GM23338 (cell line): Measurements from ENCODE around the gene LEKR1. TPM values are rescaled to one million over a fixed set of nuclear protein-coding genes. Genes with fewer than 3 reads are reported as not detected.

Experiments used
- ATAC-seq: fragments of 200-7000 bp; cut with Tn5 transposase; 3 replicates; pipeline ENCODE4 v1.9.1; 2020
- DNase-seq: peaks from one replicate; pipeline ENCODE4 v3.0.0-alpha.2; 2015; ENCODE audit warnings: low spot score
- H2AFZ ChIP-seq: fragments of 200-600 bp; sonication (generic); 2 replicates; pipeline ENCODE4 v1.8.0; 2016; ENCODE audit warnings: antibody characterized with exemption, mild to moderate bottlenecking, moderate library complexity
- H3F3A ChIP-seq: fragments of 200-600 bp; sonication (generic); replicated peaks from 2 replicates; pipeline ENCODE4 v1.8.0; 2017; ENCODE audit warnings: antibody characterized with exemption, mixed run types, low read depth
- H3K27ac ChIP-seq: fragments of 200-600 bp; sonication (generic); 2 replicates; pipeline ENCODE4 v1.6.1; 2016; ENCODE audit warnings: low read depth
- H3K27me3 ChIP-seq: fragments of 200-600 bp; sonication (generic); 2 replicates; pipeline ENCODE4 v1.8.0; 2016; ENCODE audit warnings: mild to moderate bottlenecking, mixed run types, moderate library complexity; ENCODE audit not compliant: insufficient read depth
- H3K36me3 ChIP-seq: fragments of 200-600 bp; sonication (generic); 2 replicates; pipeline ENCODE4 v1.8.0; 2016; ENCODE audit warnings: mild to moderate bottlenecking; ENCODE audit not compliant: insufficient read depth
- H3K4me1 ChIP-seq: fragments of 200-600 bp; sonication (generic); 2 replicates; pipeline ENCODE4 v1.8.0; 2016; ENCODE audit warnings: mild to moderate bottlenecking, moderate library complexity; ENCODE audit not compliant: insufficient read depth
- H3K4me2 ChIP-seq: fragments of 200-600 bp; sonication (generic); 2 replicates; pipeline ENCODE4 v1.7.1; 2017; ENCODE audit warnings: mixed run types
- H3K4me3 ChIP-seq: fragments of 200-600 bp; sonication (generic); 2 replicates; pipeline ENCODE4 v1.6.1; 2016; ENCODE audit warnings: mixed run types
- H3K79me2 ChIP-seq: fragments of 200-600 bp; sonication (generic); replicated peaks from 2 replicates; pipeline ENCODE4 v1.8.0; 2017; ENCODE audit warnings: mild to moderate bottlenecking; ENCODE audit not compliant: insufficient read depth
- H3K9me2 ChIP-seq: fragments of 200-600 bp; sonication (generic); 2 replicates; pipeline ENCODE4 v1.8.0; 2017; ENCODE audit not compliant: insufficient read depth
- H4K20me1 ChIP-seq: fragments of 200-600 bp; sonication (generic); replicated peaks from 2 replicates; pipeline ENCODE4 v1.8.0; 2017; ENCODE audit warnings: mild to moderate bottlenecking; ENCODE audit not compliant: insufficient read depth
- H3K27ac Mint-ChIP-seq: 2 replicates; pipeline ENCODE4 v1.8.0; 2020; ENCODE audit warnings: inconsistent platforms, mild to moderate bottlenecking, moderate library complexity, mixed read lengths
- H3K27me3 Mint-ChIP-seq: 3 replicates; pipeline ENCODE4 v1.8.0; 2022; ENCODE audit warnings: low read depth, mild to moderate bottlenecking, moderate library complexity, mixed read lengths, inconsistent platforms; ENCODE audit not compliant: insufficient read depth, poor library complexity
- H3K36me3 Mint-ChIP-seq: 3 replicates; pipeline ENCODE4 v1.8.0; 2021; ENCODE audit warnings: low read depth, mild to moderate bottlenecking, inconsistent platforms, moderate library complexity, mixed read lengths
- H3K4me1 Mint-ChIP-seq: 3 replicates; pipeline ENCODE4 v1.8.0; 2020; ENCODE audit warnings: mild to moderate bottlenecking, inconsistent platforms, mixed read lengths
- H3K4me3 Mint-ChIP-seq: 3 replicates; pipeline ENCODE4 v1.8.0; 2021; ENCODE audit warnings: moderate library complexity, mild to moderate bottlenecking, inconsistent platforms, mixed read lengths
- H3K9me3 Mint-ChIP-seq: 3 replicates; pipeline ENCODE4 v1.8.0; 2020; ENCODE audit warnings: moderate library complexity, mild to moderate bottlenecking, inconsistent platforms, mixed read lengths
- CREB1 ChIP-seq: fragments of 250-450 bp; sonication (Bioruptor Pico); IDR thresholded peaks from 2 replicates; pipeline ENCODE4 v1.5.0; 2020; ENCODE audit warnings: low read depth, mild to moderate bottlenecking, moderate library complexity
- CTCF ChIP-seq, 2 experiments: fragments of 200-600 bp in 1 of 2; sonication (generic) in 1 of 2; conservative IDR thresholded peaks; 2 replicates each; pipeline versions ENCODE4 v1.5.1 to v1.6.1; 2016 to 2017; ENCODE audit warnings: antibody characterized with exemption in 2 of 2, low read depth in 2 of 2, mild to moderate bottlenecking in 2 of 2, moderate library complexity in 1 of 2
- EZH2 ChIP-seq: fragments of 200-600 bp; sonication (generic); IDR thresholded peaks from one replicate; pipeline ENCODE4 v1.8.0; 2017; ENCODE audit warnings: antibody characterized with exemption, mild to moderate bottlenecking, low read depth; ENCODE audit not compliant: unreplicated experiment
- EZH2phosphoT487 ChIP-seq: fragments of 200-600 bp; sonication (generic); IDR thresholded peaks from one replicate; pipeline ENCODE4 v1.8.1; 2018; ENCODE audit warnings: antibody characterized with exemption; ENCODE audit not compliant: unreplicated experiment
- JUNB ChIP-seq: IDR thresholded peaks from one replicate; pipeline ENCODE4 v1.6.1; 2016; ENCODE audit warnings: antibody characterized with exemption; ENCODE audit not compliant: unreplicated experiment
- NANOG ChIP-seq: IDR thresholded peaks from 2 replicates; pipeline ENCODE4 v1.6.1; 2016; ENCODE audit warnings: antibody characterized with exemption, borderline replicate concordance
- REST ChIP-seq: IDR thresholded peaks from one replicate; pipeline ENCODE4 v1.6.1; 2018; ENCODE audit warnings: antibody characterized with exemption; ENCODE audit not compliant: unreplicated experiment
- STAT1 ChIP-seq: IDR thresholded peaks from one replicate; pipeline ENCODE4 v1.6.1; 2016; ENCODE audit warnings: antibody characterized with exemption; ENCODE audit not compliant: unreplicated experiment
- ZNF114 ChIP-seq: fragments of 250-450 bp; sonication (Bioruptor Pico); IDR thresholded peaks from 2 replicates; pipeline ENCODE4 v1.5.0; 2020; ENCODE audit warnings: mild to moderate bottlenecking, moderate library complexity
- ZNF331 ChIP-seq: fragments of 250-450 bp; sonication (Bioruptor Pico); IDR thresholded peaks from 2 replicates; pipeline ENCODE4 v1.5.0; 2020; ENCODE audit warnings: low read depth, mild to moderate bottlenecking, moderate library complexity
- ZNF462 ChIP-seq: fragments of 250-450 bp; sonication (Bioruptor Pico); IDR thresholded peaks from 2 replicates; pipeline ENCODE4 v1.5.0; 2020; ENCODE audit warnings: mild to moderate bottlenecking, moderate library complexity
- polyA plus RNA-seq: library from polyadenylated mRNA; unstranded; fragments of >200 nt; fragmentation: Nextera tagmentation; extraction: Ambion mirVana; gene quantifications from 2 replicates; pipeline ENCODE4 v1.2.1, GENCODE V29; 2016
- total RNA-seq: library from RNA; depleted of rRNA; stranded (reverse); fragments of >200 nt; shearing (Covaris generic); gene quantifications from 2 replicates; pipeline ENCODE4 v1.2.3, GENCODE V29; 2014

The LEKR1 gene
- total and polyA plus RNA-seq, 2 experiments from 2014 or later = not detected

- no peak overlapping the region for H3K4me3 ChIP-seq
- H3K4me2 ChIP-seq = peak overlapping the region; percentile 47; the same call in 1 of the 2 replicates
- H3K4me1 ChIP-seq = peaks cover 28% of the 10 kb centered on the region
- H3K9me2 ChIP-seq = peaks cover 17% of the 10 kb centered on the region
- DNase-seq (peak; percentile 68), ATAC-seq (peak; percentile 89)
- no peaks in the 10 kb centered on the region for H3F3A ChIP-seq
- Mint-ChIP-seq H3K27me3 (peaks cover 23% of the 10 kb centered on the region), H3K27ac (no peak overlapping the region), H3K36me3 (no peaks in the 10 kb centered on the region), H3K9me3 (no peaks in the 10 kb centered on the region), H3K4me3 (no peak overlapping the region), H3K4me1 (peaks cover 44% of the 10 kb centered on the region)
- H3K27ac ChIP-seq = no peak overlapping the region
- H3K27me3 ChIP-seq = no peaks in the 10 kb centered on the region; the same call in 1 of the 2 replicates
- TF ChIP-seq EZH2 (no peak), ZNF462 (CRISPR knock-in tag) (peak; percentile 98), JUNB (no peak), NANOG (0 out of 2 replicates have a peak, but pooled peaks have one; percentile 28), REST (no peak), ZNF331 (CRISPR knock-in tag) (0 out of 2 replicates have a peak, but pooled peaks have one; percentile 2), ZNF114 (CRISPR knock-in tag) (peak; percentile 94; the same call in 1 of the 2 replicates), CREB1 (CRISPR knock-in tag) (0 out of 2 replicates have a peak, but pooled peaks have one; percentile 8), CTCF (conservative IDR thresholded peaks at IDR 0.05; ENCODE audit: low read depth in 2 of 2) (no peak), EZH2phosphoT487 (no peak), STAT1 (no peak)
- no peaks in the 10 kb centered on the region for H3K79me2 ChIP-seq
- no peaks in the 10 kb centered on the region for H3K36me3 ChIP-seq
- H2AFZ ChIP-seq = no peak overlapping the region
- no peaks in the 10 kb centered on the region for H4K20me1 ChIP-seq
Measured at GRCh38 chr3:157065201-157065600, 239.0 kb downstream of the LEKR1 start.
